GM12878 (cell line): ENCODE measurements around the gene CDK5RAP1. TPM values are rescaled to one million over a fixed set of nuclear protein-coding genes. Genes with fewer than 3 reads are reported as not detected.

Experiments used
- ATAC-seq: fragments of 200-7000 bp; cut with Tn5 transposase; 3 replicates; pipeline ENCODE4 v1.9.1; 2020; ENCODE audit warnings: mild to moderate bottlenecking, moderate library complexity
- BruUV-seq: library from RNA; stranded (reverse); fragments of 400-500 nt; replicated peaks from 2 replicates; lab custom pipeline; 2021; lab: Mats Ljungman, UMichigan
- CTCF ChIA-PET: fragments of 300-600 bp; sonication (Branson Sonifier 250); formaldehyde crosslinking; extraction: SDS; loops from one replicate; lab custom pipeline; 2021; ENCODE audit warnings: inconsistent platforms; lab: Yijun Ruan, JAX
- POLR2A ChIA-PET: fragments of 350-600 bp; formaldehyde crosslinking; extraction: SDS; loops from one replicate; lab custom pipeline; 2021; ENCODE audit warnings: inconsistent platforms; lab: Charles Lee
- RAD21 ChIA-PET: fragments of 300-600 bp; sonication (Branson Sonifier 250); formaldehyde crosslinking; loops from one replicate; lab custom pipeline; 2023; ENCODE audit warnings: antibody characterized with exemption; ENCODE audit not compliant: unreplicated experiment; lab: Charles Lee
- SMC1A ChIA-PET: fragments of 300-600 bp; sonication (Branson Sonifier 250); formaldehyde crosslinking; loops from one replicate; lab custom pipeline; 2023; ENCODE audit not compliant: unreplicated experiment, uncharacterized antibody; lab: Charles Lee
- DNase-seq: peaks from one replicate; pipeline ENCODE4 v3.0.0-alpha.2; 2011; ENCODE audit warnings: low read depth, low spot score
- FAIRE-seq: peaks from 3 replicates; lab custom pipeline; 2011; peaks lifted over from hg19 to GRCh38; lab: Jason Lieb, UNC
- H2AFZ ChIP-seq: 2 replicates; pipeline ENCODE4 v1.6.0; 2011; ENCODE audit warnings: low read depth, low read length, control low read depth; ENCODE audit not compliant: control insufficient read depth
- H3K27ac ChIP-seq: 2 replicates; pipeline ENCODE4 v1.5.1; 2011; ENCODE audit warnings: control low read depth; ENCODE audit not compliant: control insufficient read depth, insufficient read depth
- H3K27me3 ChIP-seq, 2 experiments: replicated peaks in 1 of 2; 2 replicates each; pipeline versions ENCODE4 v1.6.0 to v1.6.1; 2011; ENCODE audit warnings: low read length in 1 of 2; ENCODE audit not compliant: control insufficient read depth in 2 of 2, insufficient read depth in 2 of 2
- H3K36me3 ChIP-seq, 2 experiments: 2 replicates each; pipeline ENCODE4 v1.5.1; 2011; ENCODE audit warnings: low read length in 1 of 2; ENCODE audit not compliant: control insufficient read depth in 2 of 2, insufficient read depth in 2 of 2
- H3K4me1 ChIP-seq: 2 replicates; pipeline ENCODE4 v1.6.1; 2011; ENCODE audit warnings: mild to moderate bottlenecking, low read length, moderate library complexity, mixed read lengths; ENCODE audit not compliant: control insufficient read depth, insufficient read depth
- H3K4me2 ChIP-seq: 2 replicates; pipeline ENCODE4 v1.6.0; 2011; ENCODE audit warnings: control low read depth; ENCODE audit not compliant: control insufficient read depth, insufficient read depth
- H3K4me3 ChIP-seq: fragments of 200-600 bp; sonication (generic); 2 replicates; pipeline ENCODE4 v1.5.1; 2016
- H3K79me2 ChIP-seq: 2 replicates; pipeline ENCODE4 v1.6.0; 2011; ENCODE audit warnings: low read length; ENCODE audit not compliant: control insufficient read depth, insufficient read depth
- H3K9ac ChIP-seq: 2 replicates; pipeline ENCODE4 v1.8.0; 2011; ENCODE audit warnings: low read length, control low read depth, mixed read lengths; ENCODE audit not compliant: control insufficient read depth, insufficient read depth
- H3K9me3 ChIP-seq: replicated peaks from 3 replicates; pipeline ENCODE4 v1.5.1; 2011; ENCODE audit warnings: mild to moderate bottlenecking, low read length; ENCODE audit not compliant: control insufficient read depth, insufficient read depth
- H4K20me1 ChIP-seq: 2 replicates; pipeline ENCODE4 v1.6.0; 2011; ENCODE audit not compliant: control insufficient read depth, insufficient read depth
- BRCA1 ChIP-seq: IDR thresholded peaks from 2 replicates; pipeline ENCODE4 v1.6.1; 2011; ENCODE audit warnings: low read depth, low read length, improper control_type of control experiment
- CEBPB ChIP-seq, 2 experiments: fragments of 150-350 bp in 1 of 2; IDR thresholded peaks; 2 replicates each; pipeline ENCODE4 v1.6.1; 2012 to 2014; ENCODE audit warnings: low read depth in 2 of 2, low read length in 2 of 2, borderline replicate concordance in 1 of 2, inconsistent platforms in 1 of 2
- ETV6 ChIP-seq, 2 experiments: fragments of 450-650 bp in 1 of 2; IDR thresholded peaks in 1 of 2; conservative IDR thresholded peaks in 1 of 2; 2 replicates each; pipeline ENCODE4 v1.6.1; 2014; ENCODE audit warnings: antibody characterized with exemption in 1 of 2, borderline replicate concordance in 1 of 2, low read depth in 1 of 2, mild to moderate bottlenecking in 1 of 2, moderate library complexity in 1 of 2
- KLF5 ChIP-seq: fragments of 450-650 bp; IDR thresholded peaks from 2 replicates; pipeline ENCODE4 v1.6.1; 2014; ENCODE audit warnings: mild to moderate bottlenecking; ENCODE audit not compliant: partially characterized antibody
- RAD51 ChIP-seq: fragments of 450-650 bp; IDR thresholded peaks from 2 replicates; pipeline ENCODE4 v1.6.1; 2016; ENCODE audit warnings: moderate library complexity, mild to moderate bottlenecking, inconsistent platforms
- RCOR1 ChIP-seq: conservative IDR thresholded peaks from 2 replicates; pipeline ENCODE4 v1.6.1; 2012; ENCODE audit warnings: low read depth, low read length, improper control_type of control experiment
- SPI1 ChIP-seq: IDR thresholded peaks from 2 replicates; pipeline ENCODE4 v1.6.1; 2011; ENCODE audit warnings: low read depth, mild to moderate bottlenecking, low read length, moderate library complexity, borderline replicate concordance; ENCODE audit not compliant: insufficient read depth
- SUZ12 ChIP-seq: fragments of 200-600 bp; sonication (generic); IDR thresholded peaks from one replicate; pipeline ENCODE4 v1.6.1; 2018; ENCODE audit warnings: antibody characterized with exemption, mild to moderate bottlenecking; ENCODE audit not compliant: unreplicated experiment
- TCF12 ChIP-seq: IDR thresholded peaks from 2 replicates; pipeline ENCODE4 v1.6.1; 2011; ENCODE audit warnings: low read depth, mild to moderate bottlenecking, low read length
- WRNIP1 ChIP-seq: IDR thresholded peaks from 2 replicates; pipeline ENCODE4 v1.6.1; 2011; ENCODE audit warnings: low read depth, low read length, improper control_type of control experiment, borderline replicate concordance
- ZSCAN29 ChIP-seq: fragments of 450-650 bp; IDR thresholded peaks from 2 replicates; pipeline ENCODE4 v1.6.1; 2017; ENCODE audit warnings: mild to moderate bottlenecking, moderate library complexity
- WGBS: methylation state at CpG from one replicate; pipeline ENCODE4 v1.1.6; 2016; ENCODE audit warnings: low lambda C conversion rate; ENCODE audit not compliant: insufficient replicate concordance, insufficient coverage; ENCODE audit errors: missing lambda C conversion rate; 5-methylcytosine and 5-hydroxymethylcytosine counted together
- in situ Hi-C: fragments of 300-500 bp; cut with MboI; formaldehyde crosslinking; loops from 9 replicates; pipeline ENCODE4 v1.14.3; 2018; ENCODE audit warnings: mixed read lengths
- intact Hi-C: fragments of 100-400 bp; cut with micrococcal nuclease; formaldehyde crosslinking; loops from one replicate; pipeline ENCODE4 v1.14.2; 2022; ENCODE audit not compliant: unreplicated experiment
- polyA plus RNA-seq, 11 experiments: library from polyadenylated mRNA; depleted of rRNA in 4 of 11; unstranded in 6 of 11; stranded (reverse) in 5 of 11; fragments of >200 nt; fragmentation: Nextera tagmentation in 4 of 11; fragmentation: Illumina TruSeq in 1 of 11; extraction: Ambion mirVana in 4 of 11; extraction: Trizol in 1 of 11; gene quantifications; 1 replicate in 1 of 11; 2 replicates in 10 of 11; pipeline versions ENCODE4 v1.2.1 to v1.2.3, GENCODE V29; 2011 to 2016; ENCODE audit warnings: inconsistent platforms in 2 of 11, missing spikeins in 2 of 11, low read depth in 1 of 11
- total RNA-seq, 4 experiments: library from RNA; depleted of rRNA in 3 of 4; stranded (reverse); fragments of >200 nt in 3 of 4; fragmentation: Illumina TruSeq in 1 of 4; extraction: Trizol in 1 of 4; gene quantifications; 2 replicates each; pipeline versions ENCODE4 v1.2.1 to v1.2.3, GENCODE V29; 2013 to 2021
- TF ChIP-seq, protein P1 (sequence below): IDR thresholded peaks from 2 replicates; pipeline ENCODE4 v1.6.1; 2011; ENCODE audit warnings: borderline replicate concordance, low read depth, mild to moderate bottlenecking, moderate library complexity, mixed read lengths, low read length; ENCODE audit not compliant: insufficient read depth; ENCODE audit errors: extremely low read length
- TF ChIP-seq, protein P2 (sequence below): IDR thresholded peaks from 2 replicates; pipeline ENCODE4 v1.6.1; 2012; ENCODE audit warnings: low read depth, low read length, improper control_type of control experiment

The CDK5RAP1 gene
- total and polyA plus RNA-seq, 10 of the 15 experiments (the other 5 are each of a cell fraction or from before 2014, with no cell fraction given): 30.4 to 67.6 (median 38.8) TPM

DNA sequence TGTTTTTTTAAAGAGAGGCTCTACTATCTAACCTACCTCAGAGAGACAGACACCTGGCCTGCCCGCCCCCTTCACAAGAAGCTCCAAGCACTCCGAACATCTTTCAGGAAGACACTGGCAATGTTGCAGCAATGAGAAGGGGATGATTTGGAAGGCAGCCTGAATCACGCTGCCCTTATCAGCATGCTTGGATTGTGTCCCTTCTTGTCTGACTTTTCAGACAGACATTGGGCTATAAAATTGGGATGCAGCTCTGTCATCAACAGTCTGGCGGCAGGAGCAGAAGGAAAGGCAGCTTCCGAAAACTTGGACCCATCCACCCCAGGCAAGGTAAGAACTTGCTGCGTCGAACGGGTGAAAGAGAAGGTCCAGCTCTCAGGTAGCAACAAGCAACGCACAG lies 56.0 kb downstream of the CDK5RAP1 start:
- ChIA-PET RAD21 (no interaction called here), POLR2A (no interaction called here)
- intact Hi-C loops: no loop called here

More for the DNA sequence above, 56.0 kb downstream of the CDK5RAP1 start:
- H2AFZ ChIP-seq: no peak overlapping the region
- in situ Hi-C loops: no loop called here
- BruUV-seq: no TSS peak
- H3K27ac ChIP-seq: no peak overlapping the region
- FAIRE-seq (no peak), DNase-seq (no peak), ATAC-seq (no peak)
- no peaks in the 10 kb centered on the region for H3K9me3 ChIP-seq
- H3K9ac ChIP-seq: no peak overlapping the region
- no peaks in the 10 kb centered on the region; a peak in 1 of 4 replicates for H3K36me3 ChIP-seq
- ChIA-PET SMC1A (interaction anchor here (1.6 kb wide), 1 partner anchor 21 kb away, joined by 4 read pairs; no protein-coding TSS in a partner anchor), CTCF (no interaction called here)
- H4K20me1 ChIP-seq: no peaks in the 10 kb centered on the region
- WGBS: 98% methylated on average over 9 of the region's 9 CpGs
- no peak overlapping the region for H3K4me2 ChIP-seq
- no peak overlapping the region for H3K4me3 ChIP-seq
- H3K4me1 ChIP-seq: no peaks in the 10 kb centered on the region
- TF ChIP-seq WRNIP1 (no peak), RAD51 (no peak), KLF5 (no peak), BRCA1 (no peak), RCOR1 (no peak), ETV6 (conservative IDR thresholded peaks at IDR 0.05 in 1 of 2, IDR thresholded peaks at IDR 0.05 in 1 of 2; ENCODE audit: borderline replicate concordance in 1 of 2, low read depth in 1 of 2) (no peak), ZSCAN29 (no peak), SUZ12 (no peak), SPI1 (no peak), TCF12 (no peak), CEBPB (IDR thresholded peaks at IDR 0.05; ENCODE audit: borderline replicate concordance in 1 of 2, low read depth in 2 of 2, low read length in 2 of 2) (no peak)
- TF ChIP-seq, protein P1, sequence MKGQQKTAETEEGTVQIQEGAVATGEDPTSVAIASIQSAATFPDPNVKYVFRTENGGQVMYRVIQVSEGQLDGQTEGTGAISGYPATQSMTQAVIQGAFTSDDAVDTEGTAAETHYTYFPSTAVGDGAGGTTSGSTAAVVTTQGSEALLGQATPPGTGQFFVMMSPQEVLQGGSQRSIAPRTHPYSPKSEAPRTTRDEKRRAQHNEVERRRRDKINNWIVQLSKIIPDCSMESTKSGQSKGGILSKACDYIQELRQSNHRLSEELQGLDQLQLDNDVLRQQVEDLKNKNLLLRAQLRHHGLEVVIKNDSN: no peak
- TF ChIP-seq, protein P2, sequence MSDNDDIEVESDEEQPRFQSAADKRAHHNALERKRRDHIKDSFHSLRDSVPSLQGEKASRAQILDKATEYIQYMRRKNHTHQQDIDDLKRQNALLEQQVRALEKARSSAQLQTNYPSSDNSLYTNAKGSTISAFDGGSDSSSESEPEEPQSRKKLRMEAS: no peak
- H3K79me2 ChIP-seq: no peaks in the 10 kb centered on the region
- no peaks in the 10 kb centered on the region for H3K27me3 ChIP-seq
